Esophagus muscularis mucosa (tissue), 4 donors: ENCODE measurements around the gene PPY.

Experiments
- CTCF ChIP-seq, 3 experiments: fragments of 200-600 bp in 2 of 3; fragments of 450-650 bp in 1 of 3; sonication (generic) in 2 of 3; IDR thresholded peaks; one replicate each; pipeline ENCODE4 v1.5.1; 2017 to 2019; ENCODE audit warnings: antibody characterized with exemption in 3 of 3, mild to moderate bottlenecking in 2 of 3, moderate library complexity in 1 of 3
- EP300 ChIP-seq: sonication (generic); formaldehyde crosslinking; IDR thresholded peaks from one replicate; pipeline ENCODE4 v1.6.1; 2017; ENCODE audit warnings: antibody characterized with exemption
- POLR2A ChIP-seq: fragments of 450-650 bp; IDR thresholded peaks from one replicate; pipeline ENCODE4 v1.6.1; 2017; ENCODE audit warnings: antibody characterized with exemption, moderate library complexity, mild to moderate bottlenecking, low read depth

GRCh38 chr17:43987131-43988021 lies 45.1 kb upstream of the PPY start:
- TF ChIP-seq POLR2A, result no peak
- TF ChIP-seq EP300, result no peak
- TF ChIP-seq CTCF (IDR thresholded peaks at IDR 0.05), result no peak
